HG02973 (cell line): ENCODE data around the gene VAV2.
"Not testable (repeated sequence)": the region's sequence is repeated elsewhere in the genome, so short reads cannot be mapped to it uniquely, and the experiment has no call there.

Source experiments
- ATAC-seq: cut with Tn5 transposase; IDR thresholded peaks from one replicate; pipeline ENCODE4 v1.9.1; 2021; ENCODE audit warnings: moderate library complexity; ENCODE audit not compliant: unreplicated experiment

Gene VAV2

GRCh38 chr9:133939845-133940244 lies 52.3 kb downstream of the VAV2 start:
- no peak for ATAC-seq

GRCh38 chr9:133939171-133939785 lies 52.8 kb downstream of the VAV2 start:
- ATAC-seq: no peak

GRCh38 chr9:133938753-133939152 lies 53.4 kb downstream of the VAV2 start:
- ATAC-seq: no peak

GRCh38 chr9:133938086-133938485 lies 54.0 kb downstream of the VAV2 start:
- ATAC-seq: no peak

GRCh38 chr9:133937120-133937519 lies 55.0 kb downstream of the VAV2 start:
- no peak for ATAC-seq

- no peak for ATAC-seq
Measured at GRCh38 chr9:133935328-133936005, 56.7 kb downstream of the VAV2 start.

GRCh38 chr9:133934482-133935232 lies 57.5 kb downstream of the VAV2 start:
- ATAC-seq: no peak

- no peak for ATAC-seq
Measured at GRCh38 chr9:133933426-133934026, 58.6 kb downstream of the VAV2 start.

GRCh38 chr9:133932633-133933032 lies 59.5 kb downstream of the VAV2 start:
- no peak for ATAC-seq

- ATAC-seq: no peak
Measured at GRCh38 chr9:133932181-133932580, 59.9 kb downstream of the VAV2 start.

GRCh38 chr9:133930682-133931485 lies 61.2 kb downstream of the VAV2 start:
- no peak for ATAC-seq

GRCh38 chr9:133930046-133930681 lies 62.0 kb downstream of the VAV2 start:
- ATAC-seq: no peak

GRCh38 chr9:133929599-133929998 lies 62.5 kb downstream of the VAV2 start:
- no peak for ATAC-seq

GRCh38 chr9:133928248-133928764 lies 63.8 kb downstream of the VAV2 start:
- no peak for ATAC-seq

GRCh38 chr9:133927041-133927440 lies 65.1 kb downstream of the VAV2 start:
- no peak for ATAC-seq

- no peak for ATAC-seq
Measured at GRCh38 chr9:133926165-133926856, 65.8 kb downstream of the VAV2 start.

- ATAC-seq: no peak
Measured at GRCh38 chr9:133924453-133924852, 67.7 kb downstream of the VAV2 start.

GRCh38 chr9:133923608-133924007 lies 68.5 kb downstream of the VAV2 start:
- not testable (repeated sequence) for ATAC-seq

GRCh38 chr9:133921866-133922265 lies 70.3 kb downstream of the VAV2 start:
- ATAC-seq: no peak

GRCh38 chr9:133920471-133920870 lies 71.7 kb downstream of the VAV2 start:
- no peak for ATAC-seq
